HCT116 (cell line): Measurements from ENCODE around the gene ADRM1. TPM values are rescaled to one million over a fixed set of nuclear protein-coding genes. Genes with fewer than 3 reads are reported as not detected.

Experiments
- ATAC-seq: fragments of 200-7000 bp; cut with Tn5 transposase; 2 replicates; pipeline ENCODE4 v1.9.1; 2020; ENCODE audit warnings: mild to moderate bottlenecking, moderate library complexity
- BruUV-seq: library from RNA; stranded (reverse); fragments of 400-500 nt; replicated peaks from 2 replicates; lab custom pipeline; 2021; lab: Mats Ljungman, UMichigan
- CTCF ChIA-PET: fragments of 300-600 bp; sonication (Branson Sonifier 250); formaldehyde crosslinking; loops from one replicate; lab custom pipeline; 2021; ENCODE audit warnings: antibody characterized with exemption; lab: Charles Lee
- POLR2A ChIA-PET: fragments of 300-600, 350-600 bp; sonication (Branson Sonifier 250); formaldehyde crosslinking; loops from one replicate; lab custom pipeline; 2021; ENCODE audit warnings: antibody characterized with exemption; lab: Charles Lee
- RAD21 ChIA-PET, 2 experiments: fragments of 300-600 bp; sonication (Branson Sonifier 250); formaldehyde crosslinking; loops; one replicate each; lab custom pipeline; 2023; ENCODE audit warnings: low total read pairs in 2 of 2; ENCODE audit not compliant: uncharacterized antibody in 2 of 2, unreplicated experiment in 2 of 2, low non-redundant PET in 1 of 2; lab: Charles Lee
- DNase-seq: peaks from one replicate; pipeline ENCODE4 v3.0.0-alpha.2; 2010; ENCODE audit warnings: low read depth, low spot score
- H2AFZ ChIP-seq: fragments of 200-600 bp; shearing (Covaris generic), sonication (generic); 2 replicates; pipeline ENCODE4 v1.6.1; 2017; ENCODE audit warnings: low read depth, mixed run types, mixed read lengths, antibody characterized with exemption, low read length; ENCODE audit not compliant: poor library complexity, severe bottlenecking
- H3K27ac ChIP-seq: 2 replicates; pipeline ENCODE4 v1.5.1; 2012; ENCODE audit warnings: low read depth, low read length
- H3K27me3 ChIP-seq: fragments of 200-600 bp; sonication (generic); 2 replicates; pipeline ENCODE4 v1.6.1; 2016; ENCODE audit warnings: mixed run types, low read length, mixed read lengths; ENCODE audit not compliant: insufficient read depth
- H3K36me3 ChIP-seq, 2 experiments: fragments of 200-500 bp in 1 of 2; fragments of 200-600 bp in 1 of 2; sonication (Bioruptor generic) in 1 of 2; sonication (generic) in 1 of 2; 2 replicates each; pipeline versions ENCODE4 v1.5.1 to v1.6.1; 2014 to 2016; ENCODE audit warnings: low read length in 2 of 2, inconsistent platforms in 1 of 2, mixed read lengths in 1 of 2, mixed run types in 1 of 2; ENCODE audit not compliant: insufficient read depth in 2 of 2, control insufficient read depth in 1 of 2
- H3K4me1 ChIP-seq, 2 experiments: fragments of 200-600 bp in 1 of 2; sonication (generic) in 1 of 2; 2 replicates each; pipeline versions ENCODE4 v1.5.1 to v1.6.1; 2012 to 2017; ENCODE audit warnings: low read length in 2 of 2, inconsistent platforms in 1 of 2, mild to moderate bottlenecking in 1 of 2, mixed read lengths in 1 of 2, mixed run types in 1 of 2, moderate library complexity in 1 of 2; ENCODE audit not compliant: insufficient read depth in 2 of 2, control insufficient read depth in 1 of 2
- H3K4me2 ChIP-seq: fragments of 200-600 bp; sonication (generic); 2 replicates; pipeline ENCODE4 v1.6.1; 2017; ENCODE audit warnings: mixed run types, low read length, mixed read lengths
- H3K4me3 ChIP-seq, 2 experiments: fragments of 200-600 bp in 1 of 2; sonication (generic) in 1 of 2; replicated peaks in 1 of 2; 2 replicates each; pipeline ENCODE4 v1.5.1; 2011 to 2016; ENCODE audit warnings: low read length in 2 of 2, control low read depth in 1 of 2, low read depth in 1 of 2, mild to moderate bottlenecking in 1 of 2, mixed read lengths in 1 of 2, mixed run types in 1 of 2
- H3K79me2 ChIP-seq: fragments of 200-600 bp; sonication (generic); 2 replicates; pipeline ENCODE4 v1.6.1; 2017; ENCODE audit warnings: mild to moderate bottlenecking, mixed run types, low read length, moderate library complexity, mixed read lengths; ENCODE audit not compliant: insufficient read depth
- H3K9ac ChIP-seq: fragments of 200-600 bp; sonication (generic); 2 replicates; pipeline ENCODE4 v1.6.1; 2016; ENCODE audit warnings: low read length, mixed read lengths
- H3K9me2 ChIP-seq: fragments of 200-600 bp; sonication (generic), shearing (Covaris generic); 2 replicates; pipeline ENCODE4 v1.6.1; 2017; ENCODE audit warnings: mixed run types, mild to moderate bottlenecking, moderate library complexity; ENCODE audit not compliant: insufficient read depth
- H3K9me3 ChIP-seq, 2 experiments: fragments of 200-500 bp in 1 of 2; fragments of 200-600 bp in 1 of 2; sonication (Bioruptor generic) in 1 of 2; sonication (generic) in 1 of 2; 2 replicates each; pipeline ENCODE4 v1.6.1; 2014 to 2017; ENCODE audit warnings: low read length in 2 of 2, mixed read lengths in 2 of 2, inconsistent platforms in 1 of 2, low read depth in 1 of 2, mild to moderate bottlenecking in 1 of 2, mixed run types in 1 of 2, moderate library complexity in 1 of 2; ENCODE audit not compliant: control insufficient read depth in 1 of 2, insufficient read depth in 1 of 2
- H4K20me1 ChIP-seq: fragments of 200-600 bp; sonication (generic), shearing (Covaris generic); 2 replicates; pipeline ENCODE4 v1.6.1; 2017; ENCODE audit warnings: mixed run types, mild to moderate bottlenecking, moderate library complexity; ENCODE audit not compliant: insufficient read depth
- EGR1 ChIP-seq: IDR thresholded peaks from 2 replicates; pipeline ENCODE4 v1.6.1; 2012; ENCODE audit warnings: low read depth
- EZH2phosphoT487 ChIP-seq: fragments of 200-600 bp; IDR thresholded peaks from 2 replicates; pipeline ENCODE4 v1.6.1; 2018; ENCODE audit warnings: antibody characterized with exemption, borderline replicate concordance
- FOSL1 ChIP-seq: IDR thresholded peaks from 2 replicates; pipeline ENCODE4 v1.6.1; 2012; ENCODE audit warnings: low read depth
- MAX ChIP-seq: IDR thresholded peaks from 2 replicates; pipeline ENCODE4 v1.6.1; 2012
- POLR2AphosphoS5 ChIP-seq: IDR thresholded peaks from 2 replicates; pipeline ENCODE4 v1.6.1; 2011; ENCODE audit warnings: mild to moderate bottlenecking, low read depth, low read length, moderate library complexity
- SRF ChIP-seq: IDR thresholded peaks from 2 replicates; pipeline ENCODE4 v1.6.1; 2012; ENCODE audit warnings: low read depth
- ZFX ChIP-seq: fragments of 450-650 bp; IDR thresholded peaks from 2 replicates; pipeline ENCODE4 v1.6.1; 2017
- intact Hi-C: fragments of 100-400 bp; cut with micrococcal nuclease; formaldehyde crosslinking; loops from 2 replicates; pipeline ENCODE4 v1.10.0; 2022
- total RNA-seq: library from RNA; stranded (reverse); gene quantifications from one replicate; pipeline ENCODE4 v1.2.1, GENCODE V29; 2021; ENCODE audit not compliant: unreplicated experiment
- TF ChIP-seq, protein P1 (sequence below), 3 experiments: fragments of 200-600 bp in 1 of 3; sonication (generic) in 1 of 3; IDR thresholded peaks in 2 of 3; conservative IDR thresholded peaks in 1 of 3; 2 replicates each; pipeline ENCODE4 v1.5.1; 2012 to 2017; ENCODE audit warnings: low read depth in 2 of 3, low read length in 2 of 3, antibody characterized with exemption in 1 of 3, borderline replicate concordance in 1 of 3, control low read depth in 1 of 3, mild to moderate bottlenecking in 1 of 3, mixed read lengths in 1 of 3, mixed run types in 1 of 3, moderate library complexity in 1 of 3; ENCODE audit not compliant: insufficient read depth in 1 of 3

ADRM1 gene
- total RNA-seq, 1 experiment from 2014 or later: 158 TPM

- Histone ChIP-seq H3K4me3 (no peak overlapping the region), H3K9ac (no peak overlapping the region), H2AFZ (no peak overlapping the region), H4K20me1 (no peaks in the 10 kb centered on the region; the same call in 1 of the 2 replicates), H3K27ac (no peak overlapping the region), H3K36me3 (peaks cover 22 to 43% of the 10 kb centered on the region in 2 experiments; a peak in 3 of 4 replicates), H3K4me2 (no peak overlapping the region), H3K9me3 (no peaks in the 10 kb centered on the region), H3K79me2 (peaks cover 5% of the 10 kb centered on the region; the same call in 1 of the 2 replicates), H3K27me3 (no peaks in the 10 kb centered on the region), H3K4me1 (peaks cover 0 to 2% of the 10 kb centered on the region in 2 experiments; a peak in 3 of 4 replicates), H3K9me2 (no peaks in the 10 kb centered on the region)
- ChIA-PET RAD21 (no interaction called here), CTCF (no interaction called here), POLR2A (no interaction called here)
- no peak for DNase-seq
- no TSS peak for BruUV-seq
- no peak for TF ChIP-seq ZFX
- ATAC-seq: no peak
- intact Hi-C loops: no loop called here
Observed at GRCh38 chr20:62344782-62345181, 42.0 kb downstream of the ADRM1 start.

DNA sequence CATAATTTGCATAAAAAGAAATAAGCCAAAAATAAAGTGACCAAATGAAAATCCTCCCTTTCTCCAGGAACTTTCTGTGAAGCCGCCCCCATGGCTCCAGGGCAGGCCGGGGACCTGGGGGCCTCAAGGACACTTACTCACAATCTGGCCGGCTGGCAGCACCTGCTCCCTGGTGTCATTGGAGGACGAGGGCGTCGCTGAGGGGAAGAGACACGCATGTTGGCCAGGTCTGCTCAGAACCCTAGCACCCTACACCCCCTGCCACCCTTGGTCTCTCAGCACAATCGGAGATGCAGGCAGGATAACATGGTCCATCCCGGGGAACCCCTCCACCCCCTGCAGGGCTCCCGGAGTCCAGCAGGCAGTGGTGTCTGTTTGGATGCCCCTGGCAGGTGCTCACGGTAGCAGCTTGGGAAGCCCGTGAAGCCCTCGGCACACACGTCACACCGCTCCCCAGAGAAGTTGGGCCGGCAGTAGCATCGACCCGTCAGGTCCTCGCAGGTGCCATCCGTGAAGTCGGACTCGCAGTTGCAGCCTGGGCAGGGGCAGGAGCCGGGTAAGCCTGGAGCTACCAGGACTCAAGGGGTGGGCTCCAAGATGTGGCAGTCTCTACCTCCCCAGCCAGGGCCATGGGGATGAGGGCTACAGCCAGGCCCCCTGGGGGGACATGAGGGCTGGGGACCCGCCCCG is 43.0 kb downstream of the ADRM1 start:
- H3K9ac ChIP-seq: no peak overlapping the region
- peaks cover 17 to 36% of the 10 kb centered on the region in 2 experiments; a peak in 3 of 4 replicates for H3K36me3 ChIP-seq
- no peak overlapping the region for H3K4me2 ChIP-seq
- DNase-seq (no peak), ATAC-seq (no peak)
- TF ChIP-seq, protein P1, sequence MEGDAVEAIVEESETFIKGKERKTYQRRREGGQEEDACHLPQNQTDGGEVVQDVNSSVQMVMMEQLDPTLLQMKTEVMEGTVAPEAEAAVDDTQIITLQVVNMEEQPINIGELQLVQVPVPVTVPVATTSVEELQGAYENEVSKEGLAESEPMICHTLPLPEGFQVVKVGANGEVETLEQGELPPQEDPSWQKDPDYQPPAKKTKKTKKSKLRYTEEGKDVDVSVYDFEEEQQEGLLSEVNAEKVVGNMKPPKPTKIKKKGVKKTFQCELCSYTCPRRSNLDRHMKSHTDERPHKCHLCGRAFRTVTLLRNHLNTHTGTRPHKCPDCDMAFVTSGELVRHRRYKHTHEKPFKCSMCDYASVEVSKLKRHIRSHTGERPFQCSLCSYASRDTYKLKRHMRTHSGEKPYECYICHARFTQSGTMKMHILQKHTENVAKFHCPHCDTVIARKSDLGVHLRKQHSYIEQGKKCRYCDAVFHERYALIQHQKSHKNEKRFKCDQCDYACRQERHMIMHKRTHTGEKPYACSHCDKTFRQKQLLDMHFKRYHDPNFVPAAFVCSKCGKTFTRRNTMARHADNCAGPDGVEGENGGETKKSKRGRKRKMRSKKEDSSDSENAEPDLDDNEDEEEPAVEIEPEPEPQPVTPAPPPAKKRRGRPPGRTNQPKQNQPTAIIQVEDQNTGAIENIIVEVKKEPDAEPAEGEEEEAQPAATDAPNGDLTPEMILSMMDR (IDR thresholded peaks at IDR 0.05 in 2 of 3, conservative IDR thresholded peaks at IDR 0.05 in 1 of 3; ENCODE audit: borderline replicate concordance in 1 of 3, insufficient read depth in 1 of 3, low read depth in 2 of 3, low read length in 2 of 3): no peak
- no peak for TF ChIP-seq MAX
- no peak for TF ChIP-seq POLR2AphosphoS5
- no peak for TF ChIP-seq EGR1
- TF ChIP-seq FOSL1: no peak
- no peak for TF ChIP-seq EZH2phosphoT487
- TF ChIP-seq SRF: no peak
- H4K20me1 ChIP-seq: no peaks in the 10 kb centered on the region; the same call in 1 of the 2 replicates
- H3K9me3 ChIP-seq: no peaks in the 10 kb centered on the region
- H3K27me3 ChIP-seq: no peaks in the 10 kb centered on the region
- ChIA-PET RAD21 (interaction anchor here in 1 of 2 experiments (0.7 kb wide), 1 partner anchor 44 kb away, joined by 4 read pairs; no protein-coding TSS in a partner anchor), CTCF (no interaction called here), POLR2A (no interaction called here)
- intact Hi-C loops: no loop called here
- no peak overlapping the region for H3K4me3 ChIP-seq
- H3K9me2 ChIP-seq: no peaks in the 10 kb centered on the region
- peaks cover 10 to 12% of the 10 kb centered on the region in 2 experiments for H3K4me1 ChIP-seq
- no peak overlapping the region for H3K27ac ChIP-seq
- no TSS peak for BruUV-seq
- peaks cover 5% of the 10 kb centered on the region; the same call in 1 of the 2 replicates for H3K79me2 ChIP-seq
- no peak overlapping the region for H2AFZ ChIP-seq
